ENCODE measurements around the gene RNFT1. TPM values are rescaled to one million over a fixed set of nuclear protein-coding genes. Genes with fewer than 3 reads are reported as not detected.
A peak's percentile ranks its signal among the peaks of the same experiment; 100 is the strongest.

RNFT1 gene
- total and polyA plus RNA-seq, 2 donors (not counting 1 experiment from before 2014, with no cell fraction given) = 49.4 to 52.0 TPM

GRCh38 chr17:59963738-59964481 is 630 bp downstream of the RNFT1 start:
- Mint-ChIP-seq H3K9me3 (ENCODE audit: insufficient read depth) (no peaks in the 10 kb centered on the region), H3K4me3 (peak overlapping the region; percentile 94), H3K27me3 (no peaks in the 10 kb centered on the region), H3K27ac (peak overlapping the region; percentile 95), H3K4me1 (peaks cover 20% of the 10 kb centered on the region)
- WGBS (ENCODE audit: insufficient coverage) = 0% methylated on average over 8 of the region's 21 CpGs
- no peaks in the 10 kb centered on the region for H3K9me3 ChIP-seq (ENCODE audit: control extremely low read depth in 1 of 3, control insufficient read depth in 2 of 3, insufficient read depth in 1 of 3, low read length in 2 of 3)
- peaks cover 13 to 19% of the 10 kb centered on the region in 2 donors for H3K4me1 ChIP-seq (ENCODE audit: control insufficient read depth in 2 of 2, insufficient read depth in 2 of 2, low read length in 2 of 2)
- H4K20me1 ChIP-seq (ENCODE audit: control insufficient read depth, insufficient read depth, low read length, poor library complexity, severe bottlenecking) = peaks cover 9% of the 10 kb centered on the region
- peak overlapping the region; percentile 95 for H3K4me2 ChIP-seq (replicated peaks; ENCODE audit: low read depth, low read length, poor library complexity, severe bottlenecking)
- TF ChIP-seq, protein P1, sequence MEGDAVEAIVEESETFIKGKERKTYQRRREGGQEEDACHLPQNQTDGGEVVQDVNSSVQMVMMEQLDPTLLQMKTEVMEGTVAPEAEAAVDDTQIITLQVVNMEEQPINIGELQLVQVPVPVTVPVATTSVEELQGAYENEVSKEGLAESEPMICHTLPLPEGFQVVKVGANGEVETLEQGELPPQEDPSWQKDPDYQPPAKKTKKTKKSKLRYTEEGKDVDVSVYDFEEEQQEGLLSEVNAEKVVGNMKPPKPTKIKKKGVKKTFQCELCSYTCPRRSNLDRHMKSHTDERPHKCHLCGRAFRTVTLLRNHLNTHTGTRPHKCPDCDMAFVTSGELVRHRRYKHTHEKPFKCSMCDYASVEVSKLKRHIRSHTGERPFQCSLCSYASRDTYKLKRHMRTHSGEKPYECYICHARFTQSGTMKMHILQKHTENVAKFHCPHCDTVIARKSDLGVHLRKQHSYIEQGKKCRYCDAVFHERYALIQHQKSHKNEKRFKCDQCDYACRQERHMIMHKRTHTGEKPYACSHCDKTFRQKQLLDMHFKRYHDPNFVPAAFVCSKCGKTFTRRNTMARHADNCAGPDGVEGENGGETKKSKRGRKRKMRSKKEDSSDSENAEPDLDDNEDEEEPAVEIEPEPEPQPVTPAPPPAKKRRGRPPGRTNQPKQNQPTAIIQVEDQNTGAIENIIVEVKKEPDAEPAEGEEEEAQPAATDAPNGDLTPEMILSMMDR (IDR thresholded peaks at IDR 0.05) = no peak
- no peak for TF ChIP-seq EZH2 (IDR thresholded peaks at IDR 0.05; ENCODE audit: borderline replicate concordance, insufficient read depth, low read depth, low read length, poor library complexity, severe bottlenecking)
- peak overlapping the region; percentile 95 for H3K9ac ChIP-seq (ENCODE audit: low read length)
- CTCF ChIA-PET = interaction anchor here (1.4 kb wide), 1 partner anchor 105 kb away, joined by 4 read pairs; no protein-coding TSS in a partner anchor
- POLR2A ChIA-PET = interaction anchor here (1.8 kb wide), 1 partner anchor 344 kb away, joined by 4 read pairs; the partner anchor contains the start of gene CLTC
- ATAC-seq (ENCODE audit: low read depth) = peak; percentile 39
- DNase-seq = peak; percentile 10
- H3K27me3 ChIP-seq (replicated peaks in 1 of 4; ENCODE audit: control extremely low read depth in 1 of 4, control insufficient read depth in 3 of 4, insufficient read depth in 4 of 4, low read length in 3 of 4) = no peaks in the 10 kb centered on the region
- H3K4me3 ChIP-seq (ENCODE audit: control extremely low read depth in 1 of 5, extremely low read depth in 1 of 5, insufficient read depth in 1 of 5, low read depth in 2 of 5, low read length in 4 of 5) = peak overlapping the region; percentile 71 to 98 (median 92)
- H3K79me2 ChIP-seq (ENCODE audit: control insufficient read depth, insufficient read depth, low read length) = peaks cover 21% of the 10 kb centered on the region
- intact Hi-C loops (cut with micrococcal nuclease) = loop anchor here (2.0 to 5.0 kb wide), 2 partner anchors 71 to 713 kb away; partner anchors contain the start of genes BCAS3, RPS6KB1 and TUBD1
- peaks cover 0 to 2% of the 10 kb centered on the region in 2 experiments for H3K36me3 ChIP-seq (replicated peaks in 1 of 2; ENCODE audit: control extremely low read depth in 1 of 2, control insufficient read depth in 1 of 2, extremely low read depth in 1 of 2, insufficient read depth in 2 of 2, low read length in 1 of 2)
- H2AFZ ChIP-seq (ENCODE audit: insufficient read depth, low read depth, low read length, poor library complexity, severe bottlenecking) = peak overlapping the region; percentile 99
- H3K27ac ChIP-seq (ENCODE audit: low read length in 2 of 2) = peak overlapping the region; percentile 77 to 91

All from B cell (primary cell).